Gastroesophageal sphincter (tissue), 3 donors: Measurements from ENCODE around the gene PPP1CB.

Experiments used
- EP300 ChIP-seq: sonication (generic); formaldehyde crosslinking; IDR thresholded peaks from one replicate; pipeline ENCODE4 v1.6.1; 2017; ENCODE audit warnings: antibody characterized with exemption, mild to moderate bottlenecking
- POLR2A ChIP-seq, 2 donors: fragments of 450-650 bp; IDR thresholded peaks; one replicate each; pipeline ENCODE4 v1.6.1; 2017; ENCODE audit warnings: antibody characterized with exemption in 2 of 2, mild to moderate bottlenecking in 2 of 2, moderate library complexity in 1 of 2
- POLR2AphosphoS5 ChIP-seq: sonication (generic); formaldehyde crosslinking; IDR thresholded peaks from one replicate; pipeline ENCODE4 v1.6.1; 2017; ENCODE audit warnings: antibody characterized with exemption
- TF ChIP-seq, protein P1 (sequence below), 4 experiments: fragments of 200-600 bp in 2 of 4; fragments of 450-650 bp in 2 of 4; sonication (generic) in 1 of 4; IDR thresholded peaks; one replicate each; pipeline ENCODE4 v1.5.1; 2017 to 2019; ENCODE audit warnings: antibody characterized with exemption in 4 of 4, mild to moderate bottlenecking in 2 of 4, moderate library complexity in 2 of 4

DNA sequence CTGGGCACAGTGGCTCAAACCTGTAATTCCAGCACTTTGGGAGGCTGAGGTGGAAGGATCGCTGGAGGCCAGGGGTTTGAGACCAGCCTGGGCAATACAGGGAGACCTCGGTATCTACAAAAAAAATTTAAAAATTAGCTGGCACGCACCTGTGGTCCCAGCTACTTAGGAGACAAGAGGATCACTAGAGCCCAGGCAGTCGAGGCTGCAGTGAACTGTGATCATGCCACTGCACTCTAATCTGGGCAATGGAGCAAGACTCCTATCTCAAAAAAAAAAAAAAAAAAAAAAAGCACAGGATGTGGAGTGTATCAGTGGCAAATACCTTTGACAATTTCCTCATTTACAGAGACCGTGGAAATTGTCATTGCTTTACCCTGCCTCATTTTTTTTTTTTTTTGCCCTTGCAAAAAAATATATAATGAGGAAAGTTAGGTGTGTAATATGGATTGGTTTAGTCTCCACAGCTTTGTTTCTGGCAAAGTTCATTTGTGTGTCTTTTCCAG is 20.9 kb upstream of the PPP1CB start:
- TF ChIP-seq POLR2A (IDR thresholded peaks at IDR 0.05) (no peak), EP300 (no peak), POLR2AphosphoS5 (no peak)
- TF ChIP-seq, protein P1, sequence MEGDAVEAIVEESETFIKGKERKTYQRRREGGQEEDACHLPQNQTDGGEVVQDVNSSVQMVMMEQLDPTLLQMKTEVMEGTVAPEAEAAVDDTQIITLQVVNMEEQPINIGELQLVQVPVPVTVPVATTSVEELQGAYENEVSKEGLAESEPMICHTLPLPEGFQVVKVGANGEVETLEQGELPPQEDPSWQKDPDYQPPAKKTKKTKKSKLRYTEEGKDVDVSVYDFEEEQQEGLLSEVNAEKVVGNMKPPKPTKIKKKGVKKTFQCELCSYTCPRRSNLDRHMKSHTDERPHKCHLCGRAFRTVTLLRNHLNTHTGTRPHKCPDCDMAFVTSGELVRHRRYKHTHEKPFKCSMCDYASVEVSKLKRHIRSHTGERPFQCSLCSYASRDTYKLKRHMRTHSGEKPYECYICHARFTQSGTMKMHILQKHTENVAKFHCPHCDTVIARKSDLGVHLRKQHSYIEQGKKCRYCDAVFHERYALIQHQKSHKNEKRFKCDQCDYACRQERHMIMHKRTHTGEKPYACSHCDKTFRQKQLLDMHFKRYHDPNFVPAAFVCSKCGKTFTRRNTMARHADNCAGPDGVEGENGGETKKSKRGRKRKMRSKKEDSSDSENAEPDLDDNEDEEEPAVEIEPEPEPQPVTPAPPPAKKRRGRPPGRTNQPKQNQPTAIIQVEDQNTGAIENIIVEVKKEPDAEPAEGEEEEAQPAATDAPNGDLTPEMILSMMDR (IDR thresholded peaks at IDR 0.05), result no peak
